B cell (primary cell): ENCODE results near the gene TLE6.

ENCODE experiments used
- EZH2 ChIP-seq: IDR thresholded peaks from 2 replicates; pipeline ENCODE4 v1.6.1; 2012; ENCODE audit warnings: borderline replicate concordance, low read depth, mild to moderate bottlenecking, moderate library complexity, low read length; ENCODE audit not compliant: insufficient read depth, poor library complexity, severe bottlenecking
- TF ChIP-seq, protein P1 (sequence below): fragments of 200-600 bp; IDR thresholded peaks from one replicate; pipeline ENCODE4 v1.8.0; 2022; ENCODE audit warnings: antibody characterized with exemption, mild to moderate bottlenecking

DNA sequence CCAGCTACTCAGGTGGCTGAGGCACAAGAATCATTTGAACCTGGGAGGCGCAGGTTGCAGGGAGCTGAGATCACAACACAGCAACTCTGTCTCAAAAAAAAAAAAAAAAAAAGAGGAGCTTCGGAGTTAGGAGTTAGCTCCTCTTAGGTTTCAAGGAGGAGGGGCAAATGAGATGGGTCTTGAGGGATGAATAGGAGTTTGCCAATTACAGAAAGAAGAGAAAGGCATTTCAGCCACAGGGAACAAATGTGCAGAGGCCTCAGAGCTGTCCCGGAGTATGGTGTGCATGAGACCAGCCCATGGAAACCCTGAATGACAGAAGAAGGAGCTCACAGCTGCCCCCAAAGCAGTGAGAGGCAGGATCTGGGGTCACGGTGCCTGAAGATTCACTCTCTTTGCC lies 27.2 kb downstream of the TLE6 start:
- TF ChIP-seq, protein P1, sequence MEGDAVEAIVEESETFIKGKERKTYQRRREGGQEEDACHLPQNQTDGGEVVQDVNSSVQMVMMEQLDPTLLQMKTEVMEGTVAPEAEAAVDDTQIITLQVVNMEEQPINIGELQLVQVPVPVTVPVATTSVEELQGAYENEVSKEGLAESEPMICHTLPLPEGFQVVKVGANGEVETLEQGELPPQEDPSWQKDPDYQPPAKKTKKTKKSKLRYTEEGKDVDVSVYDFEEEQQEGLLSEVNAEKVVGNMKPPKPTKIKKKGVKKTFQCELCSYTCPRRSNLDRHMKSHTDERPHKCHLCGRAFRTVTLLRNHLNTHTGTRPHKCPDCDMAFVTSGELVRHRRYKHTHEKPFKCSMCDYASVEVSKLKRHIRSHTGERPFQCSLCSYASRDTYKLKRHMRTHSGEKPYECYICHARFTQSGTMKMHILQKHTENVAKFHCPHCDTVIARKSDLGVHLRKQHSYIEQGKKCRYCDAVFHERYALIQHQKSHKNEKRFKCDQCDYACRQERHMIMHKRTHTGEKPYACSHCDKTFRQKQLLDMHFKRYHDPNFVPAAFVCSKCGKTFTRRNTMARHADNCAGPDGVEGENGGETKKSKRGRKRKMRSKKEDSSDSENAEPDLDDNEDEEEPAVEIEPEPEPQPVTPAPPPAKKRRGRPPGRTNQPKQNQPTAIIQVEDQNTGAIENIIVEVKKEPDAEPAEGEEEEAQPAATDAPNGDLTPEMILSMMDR, result no peak
- no peak for TF ChIP-seq EZH2
